ENCODE results near the gene TBX3.

DNA sequence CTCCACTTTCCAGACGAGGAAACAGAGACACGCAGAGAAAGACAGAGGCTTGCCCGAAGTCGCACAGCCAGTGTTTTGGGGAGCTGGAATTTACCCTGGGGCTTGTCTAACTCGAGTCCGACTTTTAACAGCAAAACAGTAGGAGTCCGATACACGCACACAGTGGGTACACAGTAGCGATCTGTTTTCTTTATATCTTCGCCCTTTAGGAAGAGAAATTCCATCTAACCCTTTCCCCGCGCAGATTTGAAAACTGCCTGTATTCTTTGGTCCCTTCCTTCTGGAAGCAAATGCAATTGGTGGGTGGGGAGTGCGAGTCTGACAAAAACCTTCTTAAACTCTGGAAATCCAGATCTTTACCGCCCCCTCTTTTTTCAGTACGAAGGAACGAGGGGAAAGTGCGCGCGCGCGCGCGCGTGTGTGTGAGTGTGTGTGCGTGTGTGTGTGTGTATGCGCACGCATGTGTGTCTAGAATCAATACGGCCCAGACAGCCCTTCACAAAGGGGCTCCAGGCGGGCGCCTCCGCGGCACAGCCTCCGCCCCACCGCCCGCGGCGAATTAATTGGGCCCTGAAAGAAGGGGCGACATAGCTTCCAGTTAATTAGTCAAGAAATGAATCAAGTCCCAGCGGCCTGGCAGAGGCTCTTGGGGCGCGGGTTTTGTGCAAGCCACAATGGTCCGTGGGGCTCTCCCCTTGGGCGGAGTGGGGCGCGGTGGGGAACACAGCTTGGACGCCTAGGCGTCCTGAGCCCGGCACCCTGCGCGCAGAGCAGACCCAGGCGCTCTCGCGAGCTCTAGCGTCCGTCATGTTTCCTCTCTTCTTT lies 14.0 kb upstream of the TBX3 start:
- TF ChIP-seq, protein P1, sequence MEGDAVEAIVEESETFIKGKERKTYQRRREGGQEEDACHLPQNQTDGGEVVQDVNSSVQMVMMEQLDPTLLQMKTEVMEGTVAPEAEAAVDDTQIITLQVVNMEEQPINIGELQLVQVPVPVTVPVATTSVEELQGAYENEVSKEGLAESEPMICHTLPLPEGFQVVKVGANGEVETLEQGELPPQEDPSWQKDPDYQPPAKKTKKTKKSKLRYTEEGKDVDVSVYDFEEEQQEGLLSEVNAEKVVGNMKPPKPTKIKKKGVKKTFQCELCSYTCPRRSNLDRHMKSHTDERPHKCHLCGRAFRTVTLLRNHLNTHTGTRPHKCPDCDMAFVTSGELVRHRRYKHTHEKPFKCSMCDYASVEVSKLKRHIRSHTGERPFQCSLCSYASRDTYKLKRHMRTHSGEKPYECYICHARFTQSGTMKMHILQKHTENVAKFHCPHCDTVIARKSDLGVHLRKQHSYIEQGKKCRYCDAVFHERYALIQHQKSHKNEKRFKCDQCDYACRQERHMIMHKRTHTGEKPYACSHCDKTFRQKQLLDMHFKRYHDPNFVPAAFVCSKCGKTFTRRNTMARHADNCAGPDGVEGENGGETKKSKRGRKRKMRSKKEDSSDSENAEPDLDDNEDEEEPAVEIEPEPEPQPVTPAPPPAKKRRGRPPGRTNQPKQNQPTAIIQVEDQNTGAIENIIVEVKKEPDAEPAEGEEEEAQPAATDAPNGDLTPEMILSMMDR (IDR thresholded peaks at IDR 0.05), result no peak
- TF ChIP-seq POLR2A (IDR thresholded peaks at IDR 0.05; ENCODE audit: low read length) (no peak), JUN (IDR thresholded peaks at IDR 0.05) (no peak), MYC (IDR thresholded peaks at IDR 0.05; ENCODE audit: borderline replicate concordance, low read length) (no peak), RAD21 (conservative IDR thresholded peaks at IDR 0.05 in 1 of 2, IDR thresholded peaks at IDR 0.05 in 1 of 2) (no peak), FOXS1 (CRISPR knock-in tag; IDR thresholded peaks at IDR 0.05) (no peak)

Measured in A549 (cell line).